B cell (primary cell): Measurements from ENCODE around the gene ABHD3. TPM values are rescaled to one million over a fixed set of nuclear protein-coding genes. Genes with fewer than 3 reads are reported as not detected.
A peak's percentile ranks its signal among the peaks of the same experiment; 100 is the strongest.
"Not testable (repeated sequence)": the region's sequence is repeated elsewhere in the genome, so short reads cannot be mapped to it uniquely, and the experiment has no call there.

Source experiments
- ATAC-seq: fragments of 200-7000 bp; cut with Tn5 transposase; one replicate; pipeline ENCODE4 v1.10.0; 2021; ENCODE audit warnings: low read depth, mild to moderate bottlenecking, moderate number of reproducible peaks, moderate library complexity
- CTCF ChIA-PET: fragments of 350-600 bp; sonication (Branson Sonifier 250); formaldehyde crosslinking; loops from one replicate; lab custom pipeline; 2021; ENCODE audit warnings: antibody characterized with exemption, inconsistent platforms; lab: Charles Lee
- POLR2A ChIA-PET: fragments of 350-600 bp; sonication (Branson Sonifier 250); formaldehyde crosslinking; loops from one replicate; lab custom pipeline; 2021; ENCODE audit warnings: antibody characterized with exemption; lab: Charles Lee
- DNase-seq: peaks from one replicate; pipeline ENCODE4 v3.0.0; 2013
- H2AFZ ChIP-seq: 2 replicates; pipeline ENCODE4 v1.6.1; 2012; ENCODE audit warnings: mild to moderate bottlenecking, low read depth, low read length; ENCODE audit not compliant: insufficient read depth, poor library complexity, severe bottlenecking
- H3K27ac ChIP-seq, 2 donors: 1 replicate in 1 of 2; 2 replicates in 1 of 2; pipeline ENCODE4 v1.5.1; 2012 to 2013; ENCODE audit warnings: low read length in 2 of 2, mild to moderate bottlenecking in 2 of 2, moderate library complexity in 1 of 2
- H3K27me3 ChIP-seq, 4 experiments: fragments of 200-600 bp in 1 of 4; sonication (generic) in 1 of 4; replicated peaks in 1 of 4; 1 replicate in 2 of 4; 2 replicates in 2 of 4; pipeline versions ENCODE4 v1.6.1 to v1.7.0; 2013 to 2016; ENCODE audit warnings: low read length in 3 of 4, mild to moderate bottlenecking in 2 of 4, mixed read lengths in 1 of 4, moderate library complexity in 1 of 4; ENCODE audit not compliant: insufficient read depth in 4 of 4, control insufficient read depth in 3 of 4; ENCODE audit errors: control extremely low read depth in 1 of 4
- H3K36me3 ChIP-seq, 2 experiments: replicated peaks in 1 of 2; 1 replicate in 1 of 2; 2 replicates in 1 of 2; pipeline versions ENCODE4 v1.6.1 to v1.7.1; 2013; ENCODE audit warnings: low read length in 1 of 2; ENCODE audit not compliant: insufficient read depth in 2 of 2, control insufficient read depth in 1 of 2; ENCODE audit errors: control extremely low read depth in 1 of 2, extremely low read depth in 1 of 2
- H3K4me1 ChIP-seq, 2 donors: fragments of 200-600 bp in 1 of 2; sonication (generic) in 1 of 2; 1 replicate in 1 of 2; 2 replicates in 1 of 2; pipeline versions ENCODE4 v1.5.1 to v1.6.1; 2013 to 2017; ENCODE audit warnings: low read length in 2 of 2; ENCODE audit not compliant: control insufficient read depth in 2 of 2, insufficient read depth in 2 of 2
- H3K4me2 ChIP-seq: replicated peaks from 2 replicates; pipeline ENCODE3; 2012; ENCODE audit warnings: mild to moderate bottlenecking, low read depth, low read length; ENCODE audit not compliant: poor library complexity, severe bottlenecking
- H3K4me3 ChIP-seq, 5 experiments: fragments of 200-600 bp in 1 of 5; sonication (generic) in 1 of 5; 1 replicate in 3 of 5; 2 replicates in 2 of 5; pipeline versions ENCODE4 v1.5.1 to v1.7.0; 2011 to 2016; ENCODE audit warnings: low read length in 4 of 5, mild to moderate bottlenecking in 4 of 5, low read depth in 2 of 5, control low read depth in 1 of 5, moderate library complexity in 1 of 5; ENCODE audit not compliant: insufficient read depth in 1 of 5; ENCODE audit errors: control extremely low read depth in 1 of 5, extremely low read depth in 1 of 5
- H3K79me2 ChIP-seq: fragments of 200-600 bp; sonication (generic); one replicate; pipeline ENCODE4 v1.6.0; 2016; ENCODE audit warnings: low read length; ENCODE audit not compliant: control insufficient read depth, insufficient read depth
- H3K9ac ChIP-seq: fragments of 200-600 bp; sonication (generic); 2 replicates; pipeline ENCODE4 v1.6.1; 2017; ENCODE audit warnings: mild to moderate bottlenecking, low read length, moderate library complexity
- H3K9me3 ChIP-seq, 3 donors: one replicate each; pipeline versions ENCODE4 v1.6.1 to v1.7.1; 2013; ENCODE audit warnings: low read length in 2 of 3; ENCODE audit not compliant: control insufficient read depth in 2 of 3, insufficient read depth in 1 of 3; ENCODE audit errors: control extremely low read depth in 1 of 3
- H4K20me1 ChIP-seq: 2 replicates; pipeline ENCODE4 v1.6.0; 2012; ENCODE audit warnings: mild to moderate bottlenecking, low read length; ENCODE audit not compliant: insufficient read depth, control insufficient read depth, poor library complexity, severe bottlenecking
- H3K27ac Mint-ChIP-seq: one replicate; pipeline ENCODE4 v1.8.0; 2021; ENCODE audit warnings: mixed read lengths
- H3K27me3 Mint-ChIP-seq: one replicate; pipeline ENCODE4 v1.8.0; 2021; ENCODE audit warnings: mixed read lengths
- H3K4me1 Mint-ChIP-seq: one replicate; pipeline ENCODE4 v1.8.0; 2021; ENCODE audit warnings: mixed read lengths
- H3K4me3 Mint-ChIP-seq: one replicate; pipeline ENCODE4 v1.8.0; 2021; ENCODE audit warnings: mixed read lengths
- H3K9me3 Mint-ChIP-seq: one replicate; pipeline ENCODE4 v1.8.0; 2022; ENCODE audit warnings: mixed read lengths; ENCODE audit not compliant: insufficient read depth
- CTCF ChIP-seq: fragments of 200-600 bp; IDR thresholded peaks from one replicate; pipeline ENCODE4 v1.8.0; 2022; ENCODE audit warnings: antibody characterized with exemption, mild to moderate bottlenecking
- EZH2 ChIP-seq: IDR thresholded peaks from 2 replicates; pipeline ENCODE4 v1.6.1; 2012; ENCODE audit warnings: borderline replicate concordance, low read depth, mild to moderate bottlenecking, moderate library complexity, low read length; ENCODE audit not compliant: insufficient read depth, poor library complexity, severe bottlenecking
- WGBS: methylation state at CpG from one replicate; pipeline ENCODE4 v1.1.5; 2013; ENCODE audit warnings: missing lambda C conversion rate; ENCODE audit not compliant: insufficient coverage; 5-methylcytosine and 5-hydroxymethylcytosine counted together
- intact Hi-C: fragments of 100-400 bp; cut with micrococcal nuclease; formaldehyde crosslinking; loops from one replicate; pipeline ENCODE4 v1.10.0; 2022
- polyA plus RNA-seq: library from polyadenylated mRNA; depleted of rRNA; stranded (reverse); fragments of >200 nt; gene quantifications from 2 replicates; pipeline ENCODE4 v1.2.3, GENCODE V29; 2012
- total RNA-seq, 2 donors: library from RNA; stranded (reverse); fragments of 120-200 nt in 1 of 2; gene quantifications; 1 replicate in 1 of 2; 2 replicates in 1 of 2; pipeline versions ENCODE4 v1.2.3 to v1.2.4, GENCODE V29; 2013 to 2022

Gene ABHD3
- total and polyA plus RNA-seq, 2 donors (not counting 1 experiment from before 2014, with no cell fraction given), result 24.7 to 27.6 TPM

GRCh38 chr18:21739604-21740537, 35.3 kb upstream of the ABHD3 start:
- Histone ChIP-seq H4K20me1 (peaks cover 5% of the 10 kb centered on the region), H3K4me2 (peak overlapping the region; percentile 99), H3K4me1 (peaks cover 9 to 13% of the 10 kb centered on the region in 2 donors), H2AFZ (peak overlapping the region; percentile 99), H3K27ac (no peak overlapping the region), H3K9ac (peak overlapping the region; percentile 95), H3K27me3 (no peaks in the 10 kb centered on the region), H3K9me3 (no peaks in the 10 kb centered on the region), H3K4me3 (peak overlapping the region in 4 of 5 experiments; percentile 88 to 98 (median 96)), H3K36me3 (no peaks in the 10 kb centered on the region), H3K79me2 (peaks cover 17% of the 10 kb centered on the region)
- ChIA-PET POLR2A (interaction anchor here (0.5 to 2.8 kb wide), 6 partner anchors 9 to 192 kb away, joined by 3 to 16 read pairs (median 6); partner anchors contain the start of genes ABHD3, ESCO1 and SNRPD1), CTCF (interaction anchor here (0.6 to 2.0 kb wide), 5 partner anchors 30 to 139 kb away, joined by 3 to 10 read pairs (median 5); partner anchors contain the start of genes ABHD3 and ESCO1)
- Mint-ChIP-seq H3K4me3 (peak overlapping the region; percentile 95), H3K4me1 (peaks cover 30% of the 10 kb centered on the region), H3K9me3 (no peaks in the 10 kb centered on the region), H3K27ac (peak overlapping the region; percentile 97), H3K27me3 (no peaks in the 10 kb centered on the region)
- 75% methylated on average over 5 of the region's 21 CpGs for WGBS
- DNase-seq (no peak), ATAC-seq (no peak)
- intact Hi-C loops, result loop anchor here (1.0 to 2.0 kb wide), 4 partner anchors 36 to 140 kb away; partner anchors contain the start of genes ABHD3, ESCO1 and SNRPD1
- TF ChIP-seq EZH2, result no peak
- TF ChIP-seq CTCF, result no peak

- H3K79me2 ChIP-seq, H3K27ac ChIP-seq, H3K4me3 Mint-ChIP-seq, ATAC-seq, H3K9ac ChIP-seq, H3K27ac Mint-ChIP-seq, H2AFZ ChIP-seq, H4K20me1 ChIP-seq, H3K27me3 ChIP-seq, CTCF ChIA-PET, intact Hi-C loops, H3K27me3 Mint-ChIP-seq, H3K9me3 Mint-ChIP-seq, H3K4me2 ChIP-seq, H3K4me3 ChIP-seq, H3K4me1 ChIP-seq, H3K36me3 ChIP-seq, POLR2A ChIA-PET, DNase-seq, H3K9me3 ChIP-seq: not testable (repeated sequence)
- WGBS, result no CpG with 5 or more reads among the region's 4 CpGs
- peaks cover 14% of the 10 kb centered on the region for H3K4me1 Mint-ChIP-seq
Observed at GRCh38 chr18:21736926-21737325, 32.4 kb upstream of the ABHD3 start.
